NCI-H82 (cell line): Measurements from ENCODE around the gene TMEM255B.
"Not testable (repeated sequence)": the region's sequence is repeated elsewhere in the genome, so short reads cannot be mapped to it uniquely, and the experiment has no call there.

Experiments used
- DNase-seq: peaks from one replicate; lab custom pipeline; 2025; lab: John Stamatoyannopoulos, UW

The TMEM255B gene

GRCh38 chr13:113734826-113735125 lies 24.2 kb upstream of the TMEM255B start:
- no peak for DNase-seq

GRCh38 chr13:113735194-113735593 lies 23.8 kb upstream of the TMEM255B start:
- DNase-seq = no peak

GRCh38 chr13:113735750-113736149 lies 23.3 kb upstream of the TMEM255B start:
- DNase-seq = no peak

GRCh38 chr13:113736258-113736731 lies 22.7 kb upstream of the TMEM255B start:
- no peak for DNase-seq

GRCh38 chr13:113737803-113738202 lies 21.2 kb upstream of the TMEM255B start:
- DNase-seq = no peak

- DNase-seq = peak; percentile 46
Measured at GRCh38 chr13:113739527-113740285, 19.3 kb upstream of the TMEM255B start.

GRCh38 chr13:113740286-113740556 lies 18.8 kb upstream of the TMEM255B start:
- DNase-seq = no peak

GRCh38 chr13:113740661-113741060 lies 18.4 kb upstream of the TMEM255B start:
- no peak for DNase-seq

GRCh38 chr13:113741191-113741668 lies 17.8 kb upstream of the TMEM255B start:
- no peak for DNase-seq

GRCh38 chr13:113742000-113742441 lies 17.0 kb upstream of the TMEM255B start:
- peak; percentile 62 for DNase-seq

GRCh38 chr13:113742445-113743120 lies 16.4 kb upstream of the TMEM255B start:
- DNase-seq = no peak

- no peak for DNase-seq
Measured at GRCh38 chr13:113743366-113744195, 15.4 kb upstream of the TMEM255B start.

GRCh38 chr13:113744197-113745000 lies 14.6 kb upstream of the TMEM255B start:
- no peak for DNase-seq

GRCh38 chr13:113745059-113745458 lies 14.0 kb upstream of the TMEM255B start:
- no peak for DNase-seq

GRCh38 chr13:113745500-113746142 lies 13.4 kb upstream of the TMEM255B start:
- DNase-seq = not testable (repeated sequence)

- DNase-seq = peak; percentile 23
Measured at GRCh38 chr13:113746143-113746525, 12.9 kb upstream of the TMEM255B start.

GRCh38 chr13:113746671-113747070 lies 12.4 kb upstream of the TMEM255B start:
- DNase-seq = peak; percentile 22

GRCh38 chr13:113747291-113747833 lies 11.7 kb upstream of the TMEM255B start:
- no peak for DNase-seq

GRCh38 chr13:113748101-113748861 lies 10.7 kb upstream of the TMEM255B start:
- DNase-seq = no peak

GRCh38 chr13:113748862-113749451 lies 10.1 kb upstream of the TMEM255B start:
- DNase-seq = no peak
